ENCODE data around the gene FAN1. TPM values are rescaled to one million over a fixed set of nuclear protein-coding genes. Genes with fewer than 3 reads are reported as not detected.

The FAN1 gene
- polyA plus RNA-seq, 1 experiment: 11.8 TPM

GRCh38 chr15:30933293-30933692 lies 29.6 kb downstream of the FAN1 start:
- DNase-seq (ENCODE audit: low read depth, low spot score): no peak
- no peaks in the 10 kb centered on the region for H3K9me3 ChIP-seq (ENCODE audit: control insufficient read depth, insufficient read depth, low read length)
- H3K4me3 ChIP-seq (ENCODE audit: low read depth, low read length): no peak overlapping the region
- H3K27me3 ChIP-seq (ENCODE audit: control insufficient read depth, insufficient read depth, low read length): no peaks in the 10 kb centered on the region
- POLR2A ChIA-PET: no interaction called here
- CTCF ChIA-PET: interaction anchor here (1.5 kb wide), 1 partner anchor 74 kb away, joined by 3 read pairs; no protein-coding TSS in a partner anchor
- H3K27ac ChIP-seq (ENCODE audit: low read depth, low read length): no peak overlapping the region
- TF ChIP-seq CTCF (IDR thresholded peaks at IDR 0.05; ENCODE audit: low read depth, low read length): no peak

- no peak for DNase-seq (ENCODE audit: low read depth, low spot score)
- Histone ChIP-seq H3K27ac (ENCODE audit: low read depth, low read length) (no peak overlapping the region), H3K27me3 (ENCODE audit: control insufficient read depth, insufficient read depth, low read length) (no peaks in the 10 kb centered on the region), H3K9me3 (ENCODE audit: control insufficient read depth, insufficient read depth, low read length) (no peaks in the 10 kb centered on the region), H3K4me3 (ENCODE audit: low read depth, low read length) (no peak overlapping the region)
- no peak for TF ChIP-seq CTCF (IDR thresholded peaks at IDR 0.05; ENCODE audit: low read depth, low read length)
- POLR2A ChIA-PET: no interaction called here
- CTCF ChIA-PET: interaction anchor here (1.3 kb wide), 1 partner anchor 190 kb away, joined by 6 read pairs; no protein-coding TSS in a partner anchor
Observed at GRCh38 chr15:30939161-30939560, 35.4 kb downstream of the FAN1 start.

- TF ChIP-seq CTCF (IDR thresholded peaks at IDR 0.05; ENCODE audit: low read depth, low read length): no peak
- Histone ChIP-seq H3K4me3 (ENCODE audit: low read depth, low read length) (no peak overlapping the region), H3K27me3 (ENCODE audit: control insufficient read depth, insufficient read depth, low read length) (no peaks in the 10 kb centered on the region), H3K27ac (ENCODE audit: low read depth, low read length) (no peak overlapping the region), H3K9me3 (ENCODE audit: control insufficient read depth, insufficient read depth, low read length) (no peaks in the 10 kb centered on the region)
- ChIA-PET POLR2A (no interaction called here), CTCF (interaction anchor here (0.6 to 1.3 kb wide), 2 partner anchors 181 to 189 kb away, joined by 4 to 6 read pairs; no protein-coding TSS in a partner anchor)
- DNase-seq (ENCODE audit: low read depth, low spot score): no peak
Observed at GRCh38 chr15:30940359-30940758, 36.6 kb downstream of the FAN1 start.

- Histone ChIP-seq H3K9me3 (ENCODE audit: control insufficient read depth, insufficient read depth, low read length) (no peaks in the 10 kb centered on the region), H3K4me3 (ENCODE audit: low read depth, low read length) (no peak overlapping the region), H3K27ac (ENCODE audit: low read depth, low read length) (no peak overlapping the region), H3K27me3 (ENCODE audit: control insufficient read depth, insufficient read depth, low read length) (no peaks in the 10 kb centered on the region)
- CTCF ChIA-PET: no interaction called here
- no peak for TF ChIP-seq CTCF (IDR thresholded peaks at IDR 0.05; ENCODE audit: low read depth, low read length)
- POLR2A ChIA-PET: no interaction called here
- DNase-seq (ENCODE audit: low read depth, low spot score): no peak
Observed at GRCh38 chr15:30941520-30941919, 37.8 kb downstream of the FAN1 start.

- no peaks in the 10 kb centered on the region for H3K9me3 ChIP-seq (ENCODE audit: control insufficient read depth, insufficient read depth, low read length)
- H3K27me3 ChIP-seq (ENCODE audit: control insufficient read depth, insufficient read depth, low read length): no peaks in the 10 kb centered on the region
- ChIA-PET POLR2A (no interaction called here), CTCF (interaction anchor here (2.5 kb wide), 1 partner anchor 185 kb away, joined by 8 read pairs; no protein-coding TSS in a partner anchor)
- no peak overlapping the region for H3K27ac ChIP-seq (ENCODE audit: low read depth, low read length)
- TF ChIP-seq CTCF (IDR thresholded peaks at IDR 0.05; ENCODE audit: low read depth, low read length): no peak
- no peak for DNase-seq (ENCODE audit: low read depth, low spot score)
- H3K4me3 ChIP-seq (ENCODE audit: low read depth, low read length): no peak overlapping the region
Observed at GRCh38 chr15:30943654-30944335, 40.1 kb downstream of the FAN1 start.

Data from AG04450 (cell line).